GM18870 (cell line): ENCODE results near the gene ZMYND8.
"Not testable (repeated sequence)": the region's sequence is repeated elsewhere in the genome, so short reads cannot be mapped to it uniquely, and the experiment has no call there.

Experiments used
- ATAC-seq: cut with Tn5 transposase; IDR thresholded peaks from one replicate; pipeline ENCODE4 v1.9.1; 2021; ENCODE audit warnings: moderate library complexity; ENCODE audit not compliant: unreplicated experiment

The ZMYND8 gene

GRCh38 chr20:47356526-47357295, at the start of gene ZMYND8:
Gene ZMYND8, minus strand, starts transcription at chr20:47356699. Its CDS starts 29 bp downstream, at chr20:47356670.
- ATAC-seq = no peak

DNA sequence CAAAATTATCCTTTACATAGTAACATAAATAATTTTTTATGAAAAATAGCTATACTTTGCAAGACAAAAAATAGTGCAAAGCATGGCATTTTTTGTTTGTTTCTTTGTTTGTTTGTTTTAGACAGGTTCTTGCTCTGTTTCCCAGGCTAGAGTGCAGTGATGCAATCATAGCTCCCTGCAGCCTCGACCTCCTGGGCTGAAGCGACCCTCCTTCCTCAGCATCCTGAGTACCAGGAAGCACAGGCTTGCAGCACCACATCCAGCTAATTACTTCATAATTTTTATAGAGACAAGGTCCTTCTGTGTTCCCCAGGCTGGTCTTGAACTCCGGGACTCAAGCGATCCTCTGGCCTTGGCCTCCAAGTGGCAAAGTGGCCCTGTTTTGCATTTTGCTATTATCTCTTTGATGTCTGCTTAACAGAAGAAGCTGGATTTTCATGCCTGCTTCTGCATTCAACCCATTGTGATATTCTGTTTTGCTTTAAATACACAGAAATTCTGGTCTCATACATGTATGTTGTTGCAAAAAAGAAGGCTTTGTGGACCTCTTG, 49.4 kb upstream of the ZMYND8 start:
- ATAC-seq = no peak

DNA sequence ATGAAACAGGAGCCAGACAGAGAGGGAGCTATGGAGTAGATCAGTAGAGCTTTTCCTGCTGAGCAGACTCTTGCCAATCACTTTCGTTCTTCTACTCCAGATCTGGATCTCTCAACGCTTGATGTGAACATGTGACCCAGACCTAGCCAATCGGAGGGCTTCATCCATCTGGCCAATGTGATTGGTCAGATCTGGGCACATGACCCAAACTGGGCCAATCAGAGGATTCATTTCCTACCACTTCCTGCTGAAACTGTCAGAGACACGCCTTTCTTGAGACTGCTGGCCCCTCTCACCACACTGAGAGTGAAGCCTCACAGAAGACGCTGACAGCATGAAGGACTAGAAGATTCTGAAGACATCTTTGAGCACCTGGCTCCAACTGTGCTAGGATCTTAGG, 44.2 kb upstream of the ZMYND8 start:
- ATAC-seq = no peak

DNA sequence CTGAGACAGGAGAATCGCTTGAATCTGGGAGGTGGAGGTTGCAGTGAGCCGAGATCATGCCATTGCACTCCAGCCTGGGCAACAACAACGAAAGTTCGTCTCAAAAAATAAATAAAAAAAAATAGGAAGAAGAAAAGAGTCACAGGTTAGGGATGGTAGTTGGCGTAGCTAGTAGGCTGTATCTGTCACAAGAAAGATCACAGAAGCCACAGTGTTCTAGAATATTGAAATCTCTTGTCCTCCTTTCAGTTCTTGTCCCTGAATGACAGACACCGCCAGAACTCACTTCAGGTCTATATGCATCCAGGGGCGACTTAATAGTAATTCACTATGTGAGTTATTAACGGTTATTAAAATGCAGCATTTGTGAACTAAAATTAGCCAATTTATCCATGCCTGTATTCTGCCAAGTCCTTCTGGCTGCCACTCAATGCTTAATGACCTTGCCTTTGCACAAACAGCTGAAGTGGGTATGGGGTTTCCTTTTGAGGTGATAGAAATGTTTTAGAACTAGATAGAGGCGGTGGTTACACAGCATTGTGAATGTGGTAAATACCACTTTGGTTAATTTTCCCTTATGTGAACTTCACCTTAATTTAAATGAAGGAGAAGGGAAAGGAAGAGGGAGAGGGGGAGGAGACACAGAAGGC, 41.3 kb upstream of the ZMYND8 start:
- ATAC-seq = no peak

DNA sequence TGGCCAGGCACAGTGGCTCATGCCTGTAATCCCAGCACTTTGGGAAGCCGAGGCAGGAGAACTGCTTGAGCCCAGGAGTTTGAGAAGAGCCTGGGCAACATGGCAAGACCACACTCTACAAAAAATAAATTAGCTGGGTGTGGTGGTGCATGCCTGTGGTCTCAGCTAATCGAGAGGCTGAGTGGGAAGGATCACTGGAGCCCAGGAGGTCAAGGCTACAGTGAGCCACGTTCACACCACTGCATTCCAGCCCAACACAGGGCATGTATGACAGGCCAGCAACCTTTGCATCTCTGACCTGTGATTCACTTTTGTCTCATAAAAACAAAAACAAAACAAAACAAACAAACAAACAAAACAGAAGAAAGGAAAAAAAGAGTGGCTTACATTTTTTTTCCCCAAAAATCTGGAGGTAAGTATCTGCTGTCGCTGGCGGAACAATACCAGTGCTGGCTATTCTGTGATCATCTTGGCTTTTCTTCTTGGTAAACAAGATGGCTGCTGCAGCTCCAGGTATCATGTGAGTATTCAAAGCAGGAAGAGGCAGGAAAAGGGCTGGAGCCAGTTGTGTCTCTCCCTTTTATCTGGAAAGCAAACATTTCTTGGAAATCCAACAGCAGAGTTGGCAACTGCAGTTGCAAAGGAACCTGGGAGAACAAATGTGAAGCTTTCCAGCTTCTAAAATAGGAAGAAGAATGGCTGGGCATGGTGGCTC, 40.4 kb upstream of the ZMYND8 start:
- ATAC-seq = no peak

DNA sequence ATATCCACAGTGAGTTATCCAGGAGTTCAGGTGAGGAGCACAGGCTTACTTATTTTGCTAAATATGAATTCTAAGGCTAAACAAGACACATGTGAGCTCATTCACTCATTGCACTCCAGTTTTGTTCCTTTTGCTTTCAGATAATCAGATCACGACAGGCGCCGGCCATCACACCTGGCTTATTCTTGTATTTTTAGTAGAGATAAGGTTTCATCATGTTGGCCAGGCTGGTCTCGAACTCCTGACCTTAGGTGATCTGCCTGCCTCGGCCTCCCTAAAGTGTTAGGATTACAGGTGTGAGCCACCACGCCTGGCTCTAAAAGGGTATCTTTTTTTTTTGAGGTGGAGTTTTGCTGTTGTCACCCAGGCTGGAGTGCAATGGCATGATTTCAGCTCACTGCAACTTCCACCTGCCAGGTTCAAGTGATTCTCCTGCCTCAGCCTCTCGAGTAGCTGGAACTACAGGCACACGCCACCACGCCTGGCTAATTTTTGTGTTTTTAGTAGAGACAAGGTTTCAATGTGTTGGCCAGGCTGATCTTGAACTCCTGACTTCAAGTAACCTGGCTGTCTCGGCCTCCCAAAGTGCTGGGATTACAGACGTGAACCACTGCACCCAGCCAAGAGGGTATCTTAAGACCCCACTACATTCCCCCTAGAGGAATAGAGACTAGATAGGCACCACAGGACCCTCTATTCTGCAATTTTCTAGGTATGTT, 37.5 kb upstream of the ZMYND8 start:
- not testable (repeated sequence) for ATAC-seq

GRCh38 chr20:47392721-47393073, 36.2 kb upstream of the ZMYND8 start:
- ATAC-seq = no peak

DNA sequence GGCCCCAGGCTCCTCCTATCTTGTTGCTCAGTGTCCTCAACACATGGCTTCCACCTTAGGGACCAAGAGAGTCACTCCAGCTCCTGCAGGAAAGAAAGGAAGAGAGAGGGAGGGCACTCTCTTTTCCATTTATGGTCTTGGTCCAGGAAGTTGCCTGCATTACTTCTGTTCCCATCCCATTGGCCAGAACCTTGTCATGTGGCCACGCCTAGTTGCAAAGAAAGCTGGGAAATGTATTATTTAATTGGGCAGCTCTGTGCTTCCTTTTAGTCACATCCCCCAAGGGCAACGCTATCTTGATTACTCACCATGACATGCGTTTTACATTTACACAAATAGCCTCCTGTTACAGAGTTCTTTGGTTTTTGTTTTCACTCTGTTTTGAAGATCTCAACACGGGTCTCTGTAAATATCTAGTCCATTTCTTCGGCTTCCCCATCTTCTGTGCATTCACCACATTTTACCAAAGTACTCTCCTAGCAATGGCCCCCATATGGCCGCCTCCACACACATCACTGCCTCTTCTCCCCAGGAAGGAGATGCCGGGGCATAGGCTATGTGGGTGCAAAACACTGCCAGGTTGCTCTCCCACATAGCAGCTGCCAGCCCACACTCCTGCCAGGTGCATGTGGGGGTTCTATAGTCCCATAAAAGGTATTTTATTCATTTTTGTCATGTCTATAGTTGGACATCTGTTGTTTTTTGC, 35.7 kb upstream of the ZMYND8 start:
- no peak for ATAC-seq

GRCh38 chr20:47391276-47392010, 34.9 kb upstream of the ZMYND8 start:
- ATAC-seq = no peak

DNA sequence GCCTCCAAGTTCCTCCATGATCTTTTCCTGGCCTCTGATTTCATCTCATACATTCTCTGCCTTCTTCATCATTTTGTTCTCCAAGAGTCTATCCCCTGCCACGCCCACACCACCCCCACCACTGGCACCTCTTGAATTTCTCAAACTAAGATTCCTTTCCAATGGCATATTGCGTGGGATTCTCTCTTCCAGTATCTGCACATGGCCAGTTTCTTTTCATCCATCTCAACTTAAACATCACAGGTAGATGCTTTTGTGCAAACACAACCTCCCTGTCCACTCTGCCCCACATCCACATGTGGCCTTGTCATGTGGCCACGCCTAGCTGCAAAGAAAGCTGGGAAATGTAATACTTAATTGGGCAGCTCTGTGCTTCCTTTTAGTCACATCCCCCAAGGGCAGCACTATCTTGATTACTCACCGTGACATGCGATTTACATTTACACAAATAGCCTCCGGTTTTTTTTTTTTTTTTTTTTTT, 33.4 kb upstream of the ZMYND8 start:
- ATAC-seq = no peak

- not testable (repeated sequence) for ATAC-seq
Observed at GRCh38 chr20:47385968-47386367, 29.5 kb upstream of the ZMYND8 start.

DNA sequence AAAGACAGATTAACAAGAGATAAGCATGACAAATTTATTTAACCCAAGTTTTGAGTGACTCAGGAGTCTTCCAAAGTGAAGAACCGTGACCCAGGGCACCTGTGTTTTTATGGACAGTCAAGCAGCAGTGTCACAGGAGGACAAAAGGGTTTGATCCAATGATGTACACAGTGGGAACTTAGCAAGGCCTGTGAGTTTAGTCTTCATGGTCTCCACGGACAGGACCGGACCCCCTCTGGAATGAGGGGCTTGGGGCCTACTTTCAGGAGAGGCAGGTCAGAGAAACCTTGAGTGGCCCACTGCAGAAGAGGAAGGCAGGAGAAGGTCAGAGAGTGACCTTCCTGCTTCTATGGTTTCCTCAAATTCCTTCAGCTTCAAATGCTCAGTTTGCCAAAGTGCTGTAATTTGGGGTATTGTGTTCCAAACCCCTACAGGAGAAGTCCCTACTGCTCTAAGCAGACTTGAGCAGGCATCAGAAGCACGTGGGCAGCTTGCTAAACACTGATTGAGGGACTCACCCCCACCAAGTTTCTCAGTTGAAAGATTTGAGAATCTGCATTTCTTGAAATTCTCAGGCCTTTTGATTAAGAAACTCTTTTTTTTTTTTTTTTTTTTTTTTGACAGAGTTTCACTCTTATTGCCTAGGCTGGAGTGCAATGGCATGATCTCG, 26.4 kb upstream of the ZMYND8 start:
- no peak for ATAC-seq

- no peak for ATAC-seq
Observed at GRCh38 chr20:47380481-47380880, 24.0 kb upstream of the ZMYND8 start.

DNA sequence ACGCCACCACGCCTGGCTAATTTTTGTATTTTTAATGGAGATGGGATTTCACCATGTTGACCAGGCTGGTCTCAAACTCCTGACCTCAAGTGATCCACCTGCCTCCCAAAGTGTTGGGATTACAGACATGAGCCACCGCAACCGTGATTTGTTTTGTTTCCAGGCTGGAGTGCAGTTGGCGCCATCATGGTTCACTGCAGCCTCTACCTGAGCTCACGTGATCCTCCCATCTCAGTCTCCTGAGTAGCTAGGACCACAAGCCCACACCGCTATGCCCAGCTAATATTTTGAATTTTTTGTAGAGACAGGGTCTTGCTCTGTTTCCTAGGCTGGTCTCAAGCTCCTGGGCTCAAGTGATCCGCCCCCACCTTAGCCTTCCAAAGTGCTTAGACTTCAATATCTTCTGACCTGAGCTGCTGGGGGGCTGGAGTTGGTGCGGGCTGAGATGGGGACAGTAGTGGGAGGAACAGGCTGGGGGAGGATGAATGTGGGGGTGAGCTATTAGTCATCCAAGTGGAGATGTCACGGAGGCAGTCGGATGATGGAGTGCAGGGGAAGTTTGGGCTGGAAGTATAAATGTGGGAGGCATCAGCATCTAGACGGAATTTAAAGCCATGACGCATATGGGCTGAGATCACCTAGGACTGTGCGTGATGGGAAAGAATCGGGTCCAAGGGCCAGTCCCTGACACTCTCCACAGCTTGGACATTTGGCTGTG, 23.1 kb upstream of the ZMYND8 start:
- ATAC-seq = no peak

DNA sequence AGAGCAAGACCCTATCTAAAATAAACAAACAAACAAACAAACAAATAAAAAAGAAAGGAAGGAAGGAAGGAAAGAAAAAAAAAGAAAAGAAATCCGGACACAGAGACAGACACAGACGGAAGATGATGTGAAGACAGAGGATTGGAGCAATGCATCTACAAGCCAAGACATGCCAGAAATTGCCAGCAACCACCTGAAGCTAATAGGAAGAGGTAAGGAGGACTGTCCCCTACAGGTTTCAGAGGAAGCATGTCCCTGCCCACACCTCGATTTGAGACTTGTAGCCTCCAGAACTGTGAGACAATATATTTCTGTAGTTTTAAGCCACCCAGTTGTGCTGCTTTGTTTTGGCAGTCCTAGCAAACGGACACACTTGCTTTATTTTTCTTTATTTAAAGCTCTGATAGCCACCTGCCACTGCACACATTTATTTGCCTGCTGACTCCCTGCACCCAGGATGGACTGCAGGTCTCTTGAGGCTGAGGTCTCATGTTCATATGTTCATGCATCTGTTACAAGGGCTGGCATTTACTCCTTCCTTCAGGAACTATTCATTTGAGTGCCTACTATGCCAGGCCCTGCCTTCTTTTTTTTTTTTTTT, 20.7 kb upstream of the ZMYND8 start:
- ATAC-seq = no peak

- ATAC-seq = not testable (repeated sequence)
Observed at GRCh38 chr20:47376096-47376643, 19.7 kb upstream of the ZMYND8 start.

DNA sequence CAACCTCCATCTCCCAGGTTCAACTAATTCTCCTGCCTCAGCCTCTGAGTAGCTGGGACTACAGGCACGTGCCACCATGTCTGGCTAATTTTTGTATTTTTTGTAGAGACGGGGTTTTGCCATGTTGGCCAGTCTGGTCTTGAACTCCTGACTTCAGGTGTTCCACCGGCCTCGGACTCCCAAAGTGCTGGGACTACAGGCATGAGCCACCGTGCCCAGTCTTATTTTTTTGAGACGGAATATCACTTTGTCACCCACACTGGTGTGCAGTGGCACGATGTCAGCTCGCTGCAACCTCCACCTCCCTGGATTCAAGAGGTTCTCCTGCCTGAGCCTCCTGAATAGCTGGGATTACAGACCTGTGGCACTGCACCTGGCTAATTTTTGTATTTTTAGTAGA, 17.6 kb upstream of the ZMYND8 start:
- not testable (repeated sequence) for ATAC-seq
